Aorta (tissue), 5 donors: ENCODE results near the gene DOCK8. TPM values are rescaled to one million over a fixed set of nuclear protein-coding genes. Genes with fewer than 3 reads are reported as not detected.

ENCODE experiments used
- ATAC-seq: fragments of 200-7000 bp; cut with Tn5 transposase; one replicate; pipeline ENCODE4 v1.9.1; 2022; ENCODE audit warnings: moderate library complexity; ENCODE audit not compliant: low FRiP score
- DNase-seq, 2 donors: peaks; one replicate each; pipeline ENCODE4 v3.0.0-alpha.2; 2020
- H3K27ac ChIP-seq, 2 donors: one replicate each; pipeline ENCODE4 v1.5.1; 2013; ENCODE audit warnings: low read length in 2 of 2, mild to moderate bottlenecking in 2 of 2, moderate library complexity in 2 of 2, control low read depth in 1 of 2, inconsistent platforms in 1 of 2, low read depth in 1 of 2
- H3K27me3 ChIP-seq, 2 donors: one replicate each; pipeline ENCODE4 v1.6.1; 2013; ENCODE audit warnings: control low read depth in 1 of 2, low read length in 1 of 2, mild to moderate bottlenecking in 1 of 2, moderate library complexity in 1 of 2; ENCODE audit not compliant: insufficient read depth in 2 of 2, control insufficient read depth in 1 of 2
- H3K36me3 ChIP-seq, 2 donors: one replicate each; pipeline ENCODE4 v1.6.1; 2013; ENCODE audit warnings: control low read depth in 1 of 2, low read length in 1 of 2, mild to moderate bottlenecking in 1 of 2; ENCODE audit not compliant: insufficient read depth in 2 of 2, control insufficient read depth in 1 of 2
- H3K4me1 ChIP-seq, 2 donors: one replicate each; pipeline ENCODE4 v1.6.1; 2013; ENCODE audit warnings: low read length in 2 of 2, control low read depth in 1 of 2, mild to moderate bottlenecking in 1 of 2, moderate library complexity in 1 of 2; ENCODE audit not compliant: insufficient read depth in 2 of 2, control insufficient read depth in 1 of 2
- H3K4me3 ChIP-seq, 2 donors: one replicate each; pipeline ENCODE4 v1.5.1; 2013; ENCODE audit warnings: low read length in 2 of 2, control low read depth in 1 of 2, mild to moderate bottlenecking in 1 of 2
- H3K9me3 ChIP-seq: one replicate; pipeline ENCODE4 v1.6.1; 2013; ENCODE audit warnings: mild to moderate bottlenecking, low read length; ENCODE audit not compliant: control insufficient read depth
- WGBS, 2 donors: extraction: QIAGEN DNeasy Blood & Tissue Kit; methylation state at CpG; one replicate each; pipeline ENCODE4 v1.1.7; 2013; 5-methylcytosine and 5-hydroxymethylcytosine counted together
- intact Hi-C, 2 donors: fragments of 100-400 bp; cut with DNase I; formaldehyde crosslinking; loops; one replicate each; pipeline versions ENCODE4 v1.14.2 to v1.15.0; 2022
- polyA plus RNA-seq, 2 donors: library from polyadenylated mRNA; stranded (reverse); fragments of 200-250 nt; gene quantifications; one replicate each; pipeline ENCODE4 v1.2.3, GENCODE V29; 2013
- total RNA-seq, 2 donors: library from RNA; stranded (reverse); fragmentation: NEBNext Ultra II Directional; extraction: Animal tissue kit (Norgen Biotek cat#: 25700); gene quantifications; one replicate each; pipeline ENCODE4 v1.2.1, GENCODE V29; 2021
- donor health status: healthy with polysubstance abuse.
- donor health status: Bipolar disorder and iron deficiency.
- donor health status: DM: no; HTN: no; CAD: no.
- donor health status: DM: no; HTN: no; CAD: no.
- donor health status: DM: yes; HTN: yes; CAD: no.

Gene DOCK8
- total and polyA plus RNA-seq, 4 donors: 2.0 to 42.8 (median 11.5) TPM

DNA sequence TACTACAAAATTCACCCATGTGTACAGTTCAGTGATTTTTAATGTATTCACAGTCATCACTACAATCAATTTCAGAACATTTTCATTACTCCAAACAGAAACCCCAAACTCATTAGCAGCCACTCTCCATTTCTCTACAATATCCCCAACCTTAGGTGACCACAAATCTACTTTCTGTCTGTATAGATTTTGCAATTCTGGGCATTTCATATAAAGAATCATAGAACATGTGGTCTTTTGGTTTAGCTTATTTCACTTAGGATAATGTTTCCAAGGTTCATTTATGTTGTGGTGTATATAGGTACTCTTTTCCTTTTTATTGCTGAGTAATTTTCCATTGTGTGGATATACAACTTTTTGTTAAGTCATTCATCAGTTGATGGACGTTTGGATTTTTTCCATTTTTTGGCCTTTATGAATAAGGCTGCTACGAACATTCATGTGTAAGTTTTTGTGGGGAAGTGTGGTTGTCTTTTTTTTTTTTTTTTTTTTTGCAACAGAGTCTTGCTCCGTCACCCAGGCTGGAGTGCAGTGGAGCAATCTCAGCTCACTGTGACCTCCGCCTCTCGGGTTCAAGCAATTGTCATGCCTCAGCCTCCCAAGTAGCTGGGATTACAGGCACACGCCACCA, 54.5 kb downstream of the DOCK8 start:
- H3K4me3 ChIP-seq: no peak overlapping the region
- no peaks in the 10 kb centered on the region for H3K36me3 ChIP-seq
- no peak for ATAC-seq
- 86 to 89% methylated on average over 6 of the region's 6 CpGs for WGBS, 2 donors
- intact Hi-C loops: no loop called here
- DNase-seq: no peak
- H3K9me3 ChIP-seq: no peaks in the 10 kb centered on the region
- no peaks in the 10 kb centered on the region for H3K4me1 ChIP-seq
- H3K27me3 ChIP-seq: no peaks in the 10 kb centered on the region
- H3K27ac ChIP-seq: no peak overlapping the region

- ATAC-seq: no peak
- intact Hi-C loops: no loop called here
- H3K27me3 ChIP-seq: no peaks in the 10 kb centered on the region
- WGBS, 2 donors: 32 to 34% methylated on average over 2 of the region's 2 CpGs
- DNase-seq: no peak
- H3K4me3 ChIP-seq: no peak overlapping the region
- H3K9me3 ChIP-seq: no peaks in the 10 kb centered on the region
- no peaks in the 10 kb centered on the region for H3K4me1 ChIP-seq
- H3K36me3 ChIP-seq: no peaks in the 10 kb centered on the region
- H3K27ac ChIP-seq: no peak overlapping the region
Observed at GRCh38 chr9:270657-271237, 56.1 kb downstream of the DOCK8 start.

GRCh38 chr9:272251-273213, 57.9 kb downstream of the DOCK8 start:
- H3K4me3 ChIP-seq: no peak overlapping the region
- DNase-seq (peak in 1 of 2 donors; percentile 56), ATAC-seq (peak; percentile 65)
- intact Hi-C loops: no loop called here
- no peak overlapping the region for H3K27ac ChIP-seq
- H3K9me3 ChIP-seq: no peaks in the 10 kb centered on the region
- no peaks in the 10 kb centered on the region for H3K36me3 ChIP-seq
- H3K27me3 ChIP-seq: no peaks in the 10 kb centered on the region
- H3K4me1 ChIP-seq: no peaks in the 10 kb centered on the region
- WGBS, 2 donors: 89 to 90% methylated on average over 17 of the region's 17 CpGs

DNA sequence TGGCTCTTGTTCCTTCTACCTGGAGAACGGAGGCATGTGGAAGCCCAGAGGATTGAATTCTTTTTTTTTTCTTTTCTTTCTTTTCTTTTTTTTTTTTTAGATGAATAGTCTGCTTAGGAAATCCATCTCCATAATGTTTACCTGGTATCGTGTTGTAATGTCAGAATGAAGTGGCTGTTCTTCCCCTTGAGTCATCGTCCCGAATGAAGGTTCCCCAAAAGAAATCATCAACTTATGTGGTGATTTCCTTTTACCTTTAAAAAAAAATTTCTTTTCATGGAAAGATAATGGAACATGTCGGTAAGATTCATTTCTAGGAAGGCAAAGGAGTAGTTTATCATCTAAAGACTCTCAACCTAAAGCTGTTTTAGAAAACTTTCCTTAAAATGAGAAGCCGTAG, 59.7 kb downstream of the DOCK8 start:
- H3K36me3 ChIP-seq: no peaks in the 10 kb centered on the region
- H3K4me3 ChIP-seq: no peak overlapping the region
- no peak overlapping the region for H3K27ac ChIP-seq
- no peak for DNase-seq
- intact Hi-C loops: no loop called here
- H3K27me3 ChIP-seq: no peaks in the 10 kb centered on the region
- 93 to 95% methylated on average over 6 of the region's 6 CpGs for WGBS, 2 donors
- H3K9me3 ChIP-seq: no peaks in the 10 kb centered on the region
- ATAC-seq: no peak
- no peaks in the 10 kb centered on the region for H3K4me1 ChIP-seq

DNA sequence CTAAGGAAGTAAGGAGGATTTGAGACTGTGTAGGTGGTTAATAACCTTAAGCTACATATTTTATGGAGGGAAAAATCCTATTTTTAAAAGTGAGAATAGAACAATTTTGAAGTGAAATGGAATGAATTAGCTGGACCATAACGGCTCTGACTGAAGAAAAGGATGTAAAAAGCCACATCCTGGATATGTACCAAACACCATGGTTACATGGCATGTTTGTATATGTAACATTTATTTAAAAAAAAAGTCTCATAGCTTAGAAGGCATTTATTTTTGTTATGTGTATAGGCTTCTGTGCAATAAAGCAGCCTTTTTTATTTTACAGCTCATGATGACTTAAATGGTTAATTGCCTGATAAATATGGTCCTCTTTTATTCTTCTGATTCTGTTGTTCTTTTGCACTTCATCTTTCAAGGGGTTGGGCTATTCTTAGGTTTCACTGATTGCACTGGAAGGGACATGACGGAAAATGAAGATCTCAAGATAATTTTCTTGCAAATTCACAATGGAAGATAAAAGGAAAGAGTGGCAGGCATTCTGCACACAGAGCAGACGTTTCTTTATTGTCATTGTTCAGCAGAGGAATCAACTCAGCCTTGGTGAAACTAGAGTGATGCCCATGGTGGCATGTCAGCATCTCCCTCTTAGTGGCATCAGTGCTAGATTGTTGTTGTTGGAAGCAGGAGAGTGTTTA, 63.1 kb downstream of the DOCK8 start:
- Histone ChIP-seq H3K9me3 (no peaks in the 10 kb centered on the region), H3K4me3 (no peak overlapping the region), H3K4me1 (no peaks in the 10 kb centered on the region), H3K36me3 (no peaks in the 10 kb centered on the region), H3K27me3 (no peaks in the 10 kb centered on the region), H3K27ac (no peak overlapping the region)
- WGBS, 2 donors: 41 to 42% methylated on average over 3 of the region's 3 CpGs
- no peak for ATAC-seq
- intact Hi-C loops: no loop called here
- no peak for DNase-seq

DNA sequence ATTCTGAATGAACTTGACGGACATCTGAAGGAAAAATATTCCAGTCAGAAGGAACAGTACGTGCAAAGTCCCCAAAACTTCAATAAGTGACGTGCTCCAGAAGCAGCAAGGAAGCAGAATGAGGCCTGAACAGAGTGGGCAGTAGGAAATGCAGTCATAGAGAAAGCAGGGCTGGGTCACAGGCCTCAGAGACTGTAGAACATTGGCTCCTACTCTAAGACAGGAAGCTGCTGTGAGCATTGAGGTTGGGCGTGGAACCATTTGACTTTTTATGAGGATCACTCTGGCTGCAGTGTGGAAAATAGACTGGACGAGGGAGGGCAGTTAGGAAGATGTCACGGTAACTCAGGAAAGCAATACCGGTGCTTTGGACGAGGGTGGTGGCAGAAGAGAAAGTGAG, 64.0 kb downstream of the DOCK8 start:
- Histone ChIP-seq H3K36me3 (no peaks in the 10 kb centered on the region), H3K4me3 (no peak overlapping the region), H3K27ac (no peak overlapping the region), H3K27me3 (no peaks in the 10 kb centered on the region), H3K9me3 (no peaks in the 10 kb centered on the region), H3K4me1 (no peaks in the 10 kb centered on the region)
- 92% methylated on average over 8 of the region's 8 CpGs for WGBS, 2 donors
- intact Hi-C loops: no loop called here
- DNase-seq: no peak
- ATAC-seq: no peak

- intact Hi-C loops: no loop called here
- Histone ChIP-seq H3K4me3 (no peak overlapping the region), H3K27me3 (no peaks in the 10 kb centered on the region), H3K27ac (no peak overlapping the region), H3K9me3 (peaks cover 2% of the 10 kb centered on the region), H3K36me3 (no peaks in the 10 kb centered on the region), H3K4me1 (no peaks in the 10 kb centered on the region)
- 70 to 91% methylated on average over 4 of the region's 4 CpGs for WGBS, 2 donors
- ATAC-seq (no peak), DNase-seq (no peak)
Observed at GRCh38 chr9:279674-280073, 65.0 kb downstream of the DOCK8 start.

- 55 to 58% methylated on average over 8 of the region's 8 CpGs for WGBS, 2 donors
- intact Hi-C loops: no loop called here
- no peaks in the 10 kb centered on the region for H3K36me3 ChIP-seq
- ATAC-seq: no peak
- no peak overlapping the region for H3K27ac ChIP-seq
- H3K4me3 ChIP-seq: no peak overlapping the region
- no peak for DNase-seq
- H3K9me3 ChIP-seq: peaks cover 2% of the 10 kb centered on the region
- no peaks in the 10 kb centered on the region for H3K27me3 ChIP-seq
- H3K4me1 ChIP-seq: peaks cover 0 to 3% of the 10 kb centered on the region in 2 donors
Observed at GRCh38 chr9:281741-282645, 67.3 kb downstream of the DOCK8 start.
